T follicular helper cell (primary cell): ENCODE results near the gene LDAH.
A peak's percentile ranks its signal among the peaks of the same experiment; 100 is the strongest.

Source experiments
- DNase-seq: peaks from one replicate; pipeline ENCODE4 v3.0.0-alpha.2; 2020; ENCODE audit warnings: low read depth

LDAH gene

DNA sequence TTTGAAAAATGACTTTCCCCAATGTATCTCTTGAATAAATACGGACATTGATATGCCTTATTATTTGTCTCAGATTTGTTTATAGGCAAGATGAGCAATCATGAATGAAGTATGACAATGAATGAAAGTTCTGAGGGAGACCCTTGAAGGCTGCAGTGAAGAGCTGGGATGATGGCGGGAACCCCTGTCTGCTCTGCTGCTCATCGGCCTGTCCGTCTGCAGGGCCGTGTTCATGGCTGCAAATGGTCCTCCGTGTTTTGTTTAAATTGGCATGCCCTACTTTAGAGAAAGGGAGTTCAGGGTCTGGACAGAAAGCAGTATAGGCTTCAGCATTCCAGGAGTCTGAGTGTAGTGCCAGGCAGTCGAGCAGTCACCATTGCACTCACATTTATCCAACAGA lies 170.8 kb downstream of the LDAH start:
- DNase-seq: no peak

DNA sequence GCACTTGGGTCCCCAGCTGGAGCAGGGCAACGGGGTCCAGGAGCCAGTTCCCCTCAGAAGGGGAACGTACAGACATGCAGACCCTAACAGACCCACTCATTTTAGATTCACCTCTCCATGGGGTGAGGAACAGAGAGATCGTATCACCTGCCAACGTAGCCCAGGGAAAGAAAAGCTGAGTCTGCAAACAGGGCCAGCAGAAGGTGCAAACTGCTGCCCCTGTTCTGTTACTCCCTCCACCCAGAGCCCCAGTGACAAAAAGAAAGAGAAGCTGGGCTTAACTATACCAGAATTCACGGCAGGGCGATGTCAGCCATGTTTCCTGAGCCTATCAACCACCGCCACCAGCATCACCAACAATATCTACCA lies 171.2 kb downstream of the LDAH start:
- no peak for DNase-seq

DNA sequence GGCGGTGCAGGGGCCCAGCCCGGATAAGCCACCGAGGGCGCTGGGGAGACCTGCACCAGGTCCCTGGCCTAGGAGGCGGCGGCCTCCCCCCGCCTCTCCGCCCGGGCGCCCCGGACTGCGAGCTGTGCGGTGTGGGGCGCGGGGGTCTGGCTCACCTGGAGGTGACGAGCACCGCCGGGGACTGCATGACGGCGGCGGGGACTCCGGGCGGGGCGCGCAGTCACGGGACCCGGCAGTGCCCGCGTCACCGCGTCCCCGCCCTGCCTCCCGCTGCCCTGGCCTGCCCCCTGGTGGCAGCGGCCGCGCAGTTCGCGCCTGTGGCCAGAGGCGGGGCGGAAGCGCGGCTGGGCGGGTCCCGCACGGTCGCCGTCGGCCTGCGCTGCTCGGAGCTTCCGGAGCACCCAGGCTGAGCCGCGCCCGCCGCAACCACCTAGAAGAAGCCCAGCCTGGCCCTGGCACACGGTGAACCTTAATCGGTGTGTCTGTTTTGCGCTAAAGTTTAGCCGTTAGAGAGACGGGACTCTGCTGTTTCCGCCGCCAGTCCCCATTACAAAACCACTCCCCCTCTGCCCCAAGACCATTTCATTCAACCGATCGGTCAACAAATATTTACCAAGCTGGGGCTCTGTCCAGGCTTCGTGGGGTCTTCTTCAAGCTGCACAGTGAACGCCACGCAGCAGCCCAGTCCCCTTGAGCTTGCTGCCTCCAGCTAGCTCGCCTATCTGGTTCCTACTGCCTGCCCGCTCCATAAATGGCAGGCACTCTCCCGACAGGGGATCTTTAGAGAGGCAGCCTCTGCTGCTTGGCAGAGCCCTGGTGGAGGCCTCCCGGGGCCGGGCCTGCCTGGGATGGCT lies 171.8 kb downstream of the LDAH start, which contains the start of gene HS1BP3:
TSS of gene HS1BP3 (minus strand) at position 222 of the 854 bp plus-strand sequence. CDS start at position 187, 35 bp downstream.
- peak; percentile 83 for DNase-seq

DNA sequence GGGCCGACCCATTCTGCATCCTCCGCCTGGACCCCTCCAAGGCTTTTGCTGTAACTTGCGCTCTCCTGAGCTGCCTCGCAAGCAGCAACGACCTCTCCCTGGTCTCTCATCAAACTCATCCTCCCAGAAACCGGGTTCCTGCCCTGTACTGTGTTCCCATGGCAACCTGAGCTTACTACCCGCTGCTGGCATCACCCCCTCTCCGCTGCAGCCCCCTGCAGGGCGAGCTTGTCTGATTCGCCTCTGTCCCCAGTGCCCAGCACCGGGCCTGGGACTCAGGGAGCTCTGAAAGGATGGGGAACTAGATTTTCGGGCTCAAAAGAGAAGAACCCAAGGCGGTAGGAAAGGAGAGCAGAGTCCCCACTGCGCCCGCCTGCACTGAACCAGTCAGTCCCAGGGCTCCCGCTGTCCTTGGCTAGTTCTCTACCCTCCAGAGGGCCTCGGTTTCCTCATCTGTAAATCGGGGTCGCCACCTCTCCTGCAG lies 172.5 kb downstream of the LDAH start:
- no peak for DNase-seq

DNA sequence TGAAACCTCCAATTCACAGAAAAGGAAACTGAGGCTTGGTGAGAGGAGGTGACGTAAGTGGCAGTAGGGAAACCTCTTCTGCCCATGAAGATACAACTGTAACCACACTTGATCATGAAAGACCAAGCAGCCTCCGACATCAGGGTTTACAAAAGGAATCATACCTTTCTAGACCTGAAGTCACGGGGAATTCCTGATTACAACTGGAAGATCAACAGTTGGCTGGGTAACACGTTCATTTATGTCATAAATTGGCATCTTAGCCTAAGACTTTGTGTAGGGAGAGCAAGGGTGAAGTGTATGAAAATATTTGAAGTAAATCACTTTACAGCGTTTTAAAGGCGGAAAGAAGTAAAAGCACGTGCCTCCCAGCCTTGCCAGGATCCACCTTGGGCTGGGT lies 172.9 kb downstream of the LDAH start:
- no peak for DNase-seq

DNA sequence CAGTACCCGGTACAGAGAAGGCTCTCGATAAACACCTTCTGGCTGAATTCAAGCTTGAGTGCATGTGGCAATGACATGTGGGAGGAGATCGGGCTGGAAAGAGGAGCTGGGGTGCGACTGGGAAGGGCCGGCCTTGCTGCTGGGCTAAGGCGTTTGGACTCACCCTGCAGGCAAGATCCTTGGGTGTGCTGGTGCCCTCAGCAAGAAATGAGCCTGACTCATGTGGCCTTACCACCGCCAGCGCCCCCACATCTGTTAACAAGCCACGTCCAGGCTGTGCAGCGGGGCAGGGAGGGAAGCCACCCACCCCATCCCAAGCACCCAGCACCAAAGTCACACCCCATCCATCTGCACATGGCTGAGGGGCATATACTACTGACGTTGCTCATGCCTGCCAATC lies 173.3 kb downstream of the LDAH start:
- DNase-seq: no peak

DNA sequence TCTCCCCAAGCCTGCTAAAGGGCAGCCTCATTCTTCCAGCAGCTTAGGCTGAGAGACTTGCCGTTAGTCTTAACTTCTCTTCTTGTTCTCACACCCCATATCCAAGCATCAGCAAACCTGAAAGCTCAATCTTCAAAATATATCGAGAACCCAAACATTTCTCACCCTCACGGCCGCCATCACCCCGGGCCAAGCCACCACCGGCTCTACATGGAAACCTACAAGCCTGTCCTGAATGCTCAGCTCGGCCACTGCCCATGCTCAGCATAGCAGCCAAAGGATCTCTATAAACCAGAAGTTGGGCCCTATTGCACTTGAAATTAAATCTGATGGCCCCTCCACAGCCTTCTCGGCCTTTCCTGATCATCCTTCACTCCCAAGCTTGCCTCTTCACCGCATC lies 174.1 kb downstream of the LDAH start:
- DNase-seq: no peak

DNA sequence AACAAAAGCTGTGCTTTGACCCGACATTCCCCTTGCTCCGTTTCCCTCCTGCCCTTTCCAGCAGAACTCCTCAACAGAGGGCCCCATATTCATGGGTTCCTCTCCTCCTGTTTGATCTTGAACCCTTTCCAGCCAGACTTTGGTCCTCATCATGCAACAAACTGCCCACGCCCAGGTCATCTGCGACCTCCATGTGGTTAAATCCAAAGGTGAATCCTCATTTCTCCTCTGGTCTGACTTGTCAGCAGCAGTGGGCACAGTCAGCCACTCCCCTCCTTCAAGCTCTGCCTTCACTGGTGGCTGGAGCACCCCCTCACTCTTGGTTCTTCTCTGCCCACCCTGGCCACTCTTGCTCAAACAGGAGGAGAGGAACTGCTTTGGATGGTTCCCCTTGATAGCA lies 174.7 kb downstream of the LDAH start:
- DNase-seq: no peak

DNA sequence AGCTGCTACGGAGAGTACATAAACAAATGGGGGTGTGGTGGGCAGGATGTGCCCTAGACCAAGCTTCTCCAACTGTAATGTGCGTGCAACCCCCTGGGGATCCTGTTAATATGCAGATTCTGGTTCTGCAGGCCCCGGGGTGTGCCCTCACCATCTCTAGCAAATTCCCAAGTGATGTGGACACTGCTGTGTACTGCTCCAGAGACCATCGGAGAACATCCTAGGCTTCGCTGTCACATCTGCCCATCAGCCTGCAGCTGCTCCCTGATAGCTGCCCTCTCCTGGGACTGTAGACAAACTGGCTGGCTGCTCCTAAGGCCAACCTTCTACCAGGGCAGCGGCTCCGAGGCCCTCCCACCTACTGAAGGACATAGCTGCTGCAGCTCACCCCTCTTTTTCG lies 175.2 kb downstream of the LDAH start:
- DNase-seq: no peak

DNA sequence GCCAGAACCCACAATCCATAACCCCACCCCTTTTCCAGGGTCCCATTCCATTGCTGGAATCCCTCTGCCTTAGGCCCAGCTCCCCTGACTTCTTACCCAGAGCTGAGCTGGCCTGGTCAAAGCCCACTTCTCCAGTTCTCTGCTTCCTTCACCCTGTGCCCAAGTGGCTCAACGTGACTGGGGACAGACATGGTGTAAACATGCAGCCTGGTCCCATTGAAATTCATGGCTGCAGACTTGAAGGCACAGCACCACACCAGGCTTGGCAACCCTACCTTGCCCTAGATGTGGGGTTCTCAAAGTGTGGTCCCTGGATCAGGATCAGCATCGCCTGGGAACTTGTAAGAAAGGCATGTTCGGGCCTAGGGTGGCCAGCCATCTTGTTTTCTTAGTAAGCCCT lies 175.7 kb downstream of the LDAH start:
- no peak for DNase-seq

DNA sequence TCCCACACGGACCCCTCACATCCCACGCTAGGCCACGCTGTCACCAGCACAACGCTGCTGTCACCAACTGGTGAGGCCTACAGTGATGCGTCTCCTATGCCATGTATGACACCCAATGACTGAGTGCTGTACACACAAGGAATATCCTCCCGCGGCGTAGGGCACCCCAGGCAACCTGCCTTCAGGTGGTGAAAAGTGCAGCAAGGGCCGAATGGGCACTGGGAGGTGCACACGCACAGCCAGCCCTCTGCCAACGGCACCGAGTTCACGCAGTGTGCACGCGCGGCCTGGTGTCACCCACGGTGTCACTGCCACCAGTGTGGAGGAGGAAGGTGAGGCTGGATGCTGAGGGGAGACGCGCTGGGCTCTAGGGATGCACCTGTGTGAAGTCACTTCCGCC lies 176.5 kb downstream of the LDAH start:
- no peak for DNase-seq

DNA sequence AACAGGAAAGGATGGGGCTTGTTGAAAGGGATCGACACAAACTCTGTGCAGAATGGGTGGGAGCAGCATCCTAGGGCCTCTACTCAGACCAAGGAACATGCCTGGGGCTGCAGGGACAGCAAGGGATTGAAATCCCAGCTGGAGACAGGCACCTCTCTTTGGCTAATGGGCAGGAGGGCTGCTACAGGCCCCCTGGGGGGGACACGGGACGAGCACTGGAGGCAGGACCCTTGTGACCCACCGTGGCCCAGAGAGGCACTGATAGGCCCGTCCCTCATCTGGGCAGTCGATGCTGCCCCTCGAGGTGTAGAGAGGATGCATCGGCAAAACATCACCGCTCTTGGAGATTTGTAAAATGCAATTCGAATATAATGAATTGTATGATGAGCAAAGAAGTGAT lies 177.1 kb downstream of the LDAH start:
- no peak for DNase-seq

DNA sequence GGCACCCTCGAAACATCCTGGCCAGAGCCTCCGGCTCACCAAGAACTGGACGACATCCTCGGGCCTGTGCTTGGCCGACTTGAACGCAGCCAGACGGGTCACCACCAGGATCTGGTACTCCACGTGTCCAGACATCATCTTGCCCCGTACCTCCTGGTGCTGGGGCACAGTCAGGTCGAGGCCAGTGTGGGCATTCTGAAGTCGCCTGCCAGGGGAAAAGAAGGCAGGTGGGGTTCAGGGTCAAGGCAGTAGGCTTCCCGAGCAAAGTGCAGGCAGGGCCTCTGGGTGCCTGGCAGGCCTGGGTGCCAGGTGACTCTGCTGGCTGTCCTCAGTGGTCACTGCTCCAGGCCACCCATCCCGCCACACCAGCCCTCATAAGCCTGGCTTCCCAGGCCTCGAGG lies 177.6 kb downstream of the LDAH start:
- DNase-seq: no peak

DNA sequence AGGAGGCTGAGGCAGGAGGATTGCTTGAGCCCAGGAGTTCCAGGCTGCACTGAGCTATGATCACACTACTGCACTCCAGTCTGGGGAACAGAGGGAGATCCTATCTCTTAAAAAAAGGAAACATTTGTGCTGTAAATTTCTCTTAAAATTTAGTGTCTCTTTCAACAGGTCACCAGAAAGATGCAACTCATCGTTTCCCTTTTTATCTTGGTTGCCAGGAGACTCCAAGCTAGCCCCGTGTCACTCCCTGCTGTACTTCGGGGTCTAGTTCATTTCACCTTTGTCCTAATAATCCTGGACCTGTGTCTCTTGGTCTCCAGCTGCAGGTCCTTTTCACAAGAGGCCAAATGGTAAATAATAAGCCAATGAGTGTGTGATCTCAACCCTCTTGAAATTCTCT lies 179.1 kb downstream of the LDAH start:
- DNase-seq: no peak

DNA sequence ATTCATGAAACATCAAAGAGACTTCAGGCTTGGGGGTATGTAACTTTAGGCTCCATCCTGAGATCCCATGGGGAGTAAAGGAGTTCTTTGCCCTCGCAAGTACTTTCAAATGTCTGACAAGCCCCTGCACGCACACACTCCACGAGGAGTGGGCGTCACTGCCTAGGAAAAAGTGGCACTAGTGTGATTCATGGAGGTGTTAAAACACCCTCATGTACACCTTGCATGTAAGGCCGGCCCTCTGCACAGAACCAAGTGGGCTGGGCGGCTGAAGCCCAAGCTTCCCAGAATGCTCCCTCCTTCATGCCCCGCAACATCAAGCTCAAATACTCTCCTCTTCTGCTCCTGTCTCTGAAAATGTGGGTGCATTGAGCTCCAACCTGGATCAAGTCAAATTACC lies 179.8 kb downstream of the LDAH start:
- DNase-seq: no peak

DNA sequence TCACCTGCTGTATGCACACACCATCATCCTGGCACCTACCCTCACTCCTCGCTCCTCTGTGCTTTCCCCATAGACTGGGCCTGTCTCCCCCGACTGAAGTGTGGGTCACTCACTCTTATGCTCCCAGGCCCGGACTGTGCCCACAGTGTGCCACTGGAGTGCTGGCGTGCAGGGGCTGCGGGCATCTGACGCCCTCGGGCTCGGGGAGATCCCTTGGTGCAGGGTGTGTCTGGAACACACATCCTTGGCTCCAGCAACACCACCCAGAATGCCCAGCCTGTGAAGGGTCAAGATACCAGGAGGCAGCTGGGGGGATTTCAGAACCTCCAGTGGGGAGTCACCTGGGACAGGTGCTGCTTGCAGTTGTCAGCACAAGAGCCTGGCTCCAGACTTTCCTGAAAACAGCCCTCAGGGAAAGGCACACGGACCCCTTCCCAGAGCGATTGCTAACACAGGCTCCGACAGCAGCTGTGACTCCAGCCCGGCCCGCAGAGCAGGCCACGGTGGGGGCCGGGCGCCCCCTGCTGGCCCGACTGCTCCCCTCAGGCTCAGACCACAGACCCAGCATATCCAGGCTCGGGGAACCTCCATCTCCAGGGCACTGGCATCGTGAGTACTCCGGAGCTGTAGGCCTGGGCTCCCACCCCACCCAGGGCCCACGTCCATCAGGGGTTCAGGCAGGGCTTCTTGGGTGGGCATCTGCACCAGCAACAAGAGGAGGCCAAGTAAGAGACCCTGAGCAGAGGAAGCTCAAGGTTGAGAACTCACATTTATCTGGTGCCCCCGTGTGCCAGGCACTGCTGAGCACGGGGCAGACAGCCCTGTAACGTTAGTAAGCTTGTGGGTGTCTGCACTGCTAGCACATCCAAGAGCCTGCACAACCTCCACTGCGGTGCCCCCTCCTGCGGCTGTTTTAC lies 180.6 kb downstream of the LDAH start:
- DNase-seq: peak; percentile 56

DNA sequence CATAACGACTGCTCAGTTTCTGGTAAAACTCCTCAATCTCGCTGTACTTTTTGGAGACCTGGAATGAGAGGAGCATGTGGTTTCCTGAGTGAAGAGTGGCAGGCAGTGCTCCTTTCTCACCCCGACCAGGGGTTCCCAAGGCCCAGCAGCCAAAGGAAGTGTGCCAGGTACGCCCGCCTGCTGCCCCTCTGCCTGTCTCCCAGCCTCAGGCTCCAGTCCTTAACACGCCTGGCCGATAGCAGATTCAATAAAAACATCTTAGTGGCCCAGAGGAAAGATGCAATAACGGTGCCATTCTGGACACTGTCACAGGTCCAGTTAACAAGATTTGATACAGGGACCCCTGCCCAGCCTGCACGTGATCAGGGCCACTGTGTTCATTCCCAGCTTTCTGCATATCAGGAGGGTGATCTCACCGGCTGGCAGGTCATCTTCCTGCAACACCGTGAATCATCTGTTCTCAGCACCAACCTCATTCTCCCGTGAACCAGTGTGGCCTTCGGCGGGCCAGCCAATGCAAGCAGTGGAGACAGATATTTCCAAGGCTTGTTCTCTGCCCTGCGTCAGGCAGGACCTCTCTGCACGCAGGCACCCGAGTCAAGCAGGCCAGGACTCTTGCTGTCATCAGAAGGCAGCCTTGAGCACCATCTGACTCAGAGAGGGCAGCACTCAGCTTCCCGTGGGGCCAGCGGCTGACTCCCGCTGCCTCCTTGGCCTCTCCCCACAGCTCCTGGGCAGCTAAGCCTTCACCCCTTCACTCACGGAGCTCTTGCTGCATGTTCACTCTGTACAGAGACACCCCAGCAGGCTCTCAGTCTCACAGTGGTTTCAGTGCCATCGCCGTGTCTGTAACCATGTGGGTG lies 181.5 kb downstream of the LDAH start:
- no peak for DNase-seq

DNA sequence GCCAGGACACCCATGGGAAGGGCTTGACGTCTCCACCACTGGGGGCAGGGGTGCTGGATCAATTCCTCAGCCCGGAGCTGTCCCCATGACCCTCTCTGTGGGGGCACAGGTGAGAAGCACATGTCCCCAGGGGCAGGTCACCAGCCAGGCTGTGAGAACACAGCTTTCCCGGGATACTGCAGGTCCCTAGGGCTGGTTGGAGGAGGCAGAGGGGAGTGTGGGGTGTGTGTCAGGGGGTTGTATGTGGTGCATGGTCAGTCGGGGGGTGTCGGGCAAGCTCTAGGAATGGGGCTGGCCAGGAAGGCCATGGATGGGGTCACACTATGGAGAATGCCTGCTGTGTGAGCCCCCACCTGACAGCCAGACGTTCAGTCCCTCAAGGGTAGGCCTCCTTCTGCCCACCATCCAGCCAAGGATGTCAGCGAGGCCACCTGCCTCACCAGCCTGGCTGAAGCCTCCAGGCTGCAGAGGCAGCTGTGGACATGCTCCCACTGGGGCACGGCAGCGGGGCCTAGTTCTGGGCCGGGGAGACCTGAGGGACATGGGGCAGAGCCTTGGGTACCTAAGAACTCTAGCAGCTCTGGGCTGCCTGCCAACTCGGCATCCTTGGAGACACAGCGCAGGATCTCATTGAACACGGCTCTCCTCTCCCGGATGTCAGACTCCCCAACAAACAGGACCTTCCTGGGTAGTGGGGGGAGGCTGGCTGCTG lies 182.3 kb downstream of the LDAH start:
- DNase-seq: no peak

DNA sequence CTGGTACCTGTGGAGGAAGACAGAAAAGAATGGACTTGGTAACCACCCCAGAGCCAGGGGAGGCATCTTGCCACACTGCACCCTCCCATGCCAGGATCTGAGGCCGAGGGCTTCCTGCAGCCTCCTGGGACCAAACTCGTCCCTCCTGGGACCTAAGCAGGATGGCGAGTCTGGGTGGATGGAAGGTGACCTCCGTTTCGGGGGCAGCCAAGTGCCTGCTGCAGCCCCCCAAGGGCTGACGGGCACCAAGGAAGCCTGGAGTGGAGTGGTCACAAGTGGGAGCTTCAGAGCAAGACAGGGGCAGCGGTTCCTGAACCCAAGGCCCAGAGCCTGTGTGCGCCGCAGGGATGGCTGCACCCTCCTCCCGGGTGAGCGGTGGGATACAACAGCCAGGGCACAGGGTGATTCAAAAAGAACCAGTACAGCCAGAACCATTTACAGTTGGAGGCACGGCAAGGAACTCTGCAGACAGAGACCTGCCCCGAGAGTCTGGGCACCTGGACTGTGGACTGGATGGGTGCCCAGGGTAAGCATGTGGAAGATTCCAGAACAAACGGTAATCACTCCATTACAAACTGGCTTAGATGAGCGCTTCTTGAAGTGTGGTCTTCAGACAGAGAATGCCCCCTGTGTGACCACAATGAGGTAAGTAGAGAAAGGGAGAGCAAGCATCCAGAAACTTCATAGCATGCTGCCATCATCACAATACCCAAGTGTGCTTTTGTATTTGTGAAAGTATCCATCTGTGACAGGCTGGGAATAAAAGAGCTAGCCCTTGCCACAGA lies 184.1 kb downstream of the LDAH start:
- no peak for DNase-seq

DNA sequence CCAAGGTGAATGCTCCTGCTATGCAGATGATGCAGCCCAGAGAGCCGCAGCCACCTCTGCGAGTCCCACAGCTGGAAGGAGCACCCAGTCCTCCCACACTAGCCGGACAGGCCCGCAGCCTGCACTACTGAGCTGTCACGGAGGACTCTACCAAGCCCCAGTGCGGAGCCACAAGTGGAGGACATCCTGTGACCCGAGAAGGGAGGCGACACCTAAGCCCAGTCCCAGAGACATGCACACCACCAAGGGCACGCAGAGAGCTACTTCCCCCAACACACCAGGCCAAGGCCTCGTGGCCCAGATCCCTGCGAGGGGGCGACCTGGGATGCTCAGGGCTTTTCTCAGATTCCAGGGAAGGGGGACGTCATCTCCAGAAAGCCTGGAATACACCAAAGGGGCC lies 184.9 kb downstream of the LDAH start:
- no peak for DNase-seq
